SK-N-MC (cell line): ENCODE measurements around the gene PRRC2A.

ENCODE experiments used
- EZH2 ChIP-seq: fragments of 200-600 bp; sonication (generic); IDR thresholded peaks from one replicate; pipeline ENCODE4 v1.6.1; 2017; ENCODE audit warnings: antibody characterized with exemption
- FOXP2 ChIP-seq: optimal IDR thresholded peaks from 2 replicates; pipeline ENCODE3; 2011; ENCODE audit warnings: mild to moderate bottlenecking, moderate library complexity; ENCODE audit not compliant: insufficient read depth; ENCODE audit errors: extremely low read length, control extremely low read depth
- POLR2AphosphoS5 ChIP-seq: IDR thresholded peaks from 2 replicates; pipeline ENCODE4 v1.6.1; 2012; ENCODE audit warnings: mild to moderate bottlenecking, low read depth, low read length, borderline replicate concordance

GRCh38 chr6:31658158-31658688 lies 37.7 kb downstream of the PRRC2A start:
- TF ChIP-seq POLR2AphosphoS5 (no peak), EZH2 (no peak), FOXP2 (no peak)
